Ectodermal cell (in vitro differentiated cells): ENCODE data around the gene MBD6.
"Not testable (repeated sequence)": the region's sequence is repeated elsewhere in the genome, so short reads cannot be mapped to it uniquely, and the experiment has no call there.

ENCODE experiments used
- H3K27ac ChIP-seq: 2 replicates; pipeline ENCODE4 v1.7.0; 2013; ENCODE audit warnings: mild to moderate bottlenecking, low read depth, low read length; ENCODE audit not compliant: insufficient read depth, poor library complexity, severe bottlenecking
- H3K27me3 ChIP-seq: 2 replicates; pipeline ENCODE4 v1.7.0; 2013; ENCODE audit warnings: mild to moderate bottlenecking, low read length; ENCODE audit not compliant: insufficient read depth, control insufficient read depth, poor library complexity, severe bottlenecking
- H3K36me3 ChIP-seq: one replicate; pipeline ENCODE4 v1.7.0; 2013; ENCODE audit warnings: low read length; ENCODE audit not compliant: control insufficient read depth, insufficient read depth
- H3K4me1 ChIP-seq: one replicate; pipeline ENCODE4 v1.7.0; 2013; ENCODE audit warnings: low read length; ENCODE audit not compliant: control insufficient read depth, insufficient read depth
- H3K4me3 ChIP-seq: 2 replicates; pipeline ENCODE4 v1.7.0; 2013; ENCODE audit warnings: low read depth, low read length, control low read depth; ENCODE audit not compliant: insufficient read depth
- H3K9me3 ChIP-seq: 2 replicates; pipeline ENCODE4 v1.7.0; 2013; ENCODE audit warnings: mild to moderate bottlenecking, low read length, moderate library complexity; ENCODE audit not compliant: control insufficient read depth
- WGBS, 2 experiments: methylation state at CpG; one replicate each; pipeline ENCODE4 v1.1.7; 2013; ENCODE audit warnings: missing lambda C conversion rate in 2 of 2; 5-methylcytosine and 5-hydroxymethylcytosine counted together

The MBD6 gene

DNA sequence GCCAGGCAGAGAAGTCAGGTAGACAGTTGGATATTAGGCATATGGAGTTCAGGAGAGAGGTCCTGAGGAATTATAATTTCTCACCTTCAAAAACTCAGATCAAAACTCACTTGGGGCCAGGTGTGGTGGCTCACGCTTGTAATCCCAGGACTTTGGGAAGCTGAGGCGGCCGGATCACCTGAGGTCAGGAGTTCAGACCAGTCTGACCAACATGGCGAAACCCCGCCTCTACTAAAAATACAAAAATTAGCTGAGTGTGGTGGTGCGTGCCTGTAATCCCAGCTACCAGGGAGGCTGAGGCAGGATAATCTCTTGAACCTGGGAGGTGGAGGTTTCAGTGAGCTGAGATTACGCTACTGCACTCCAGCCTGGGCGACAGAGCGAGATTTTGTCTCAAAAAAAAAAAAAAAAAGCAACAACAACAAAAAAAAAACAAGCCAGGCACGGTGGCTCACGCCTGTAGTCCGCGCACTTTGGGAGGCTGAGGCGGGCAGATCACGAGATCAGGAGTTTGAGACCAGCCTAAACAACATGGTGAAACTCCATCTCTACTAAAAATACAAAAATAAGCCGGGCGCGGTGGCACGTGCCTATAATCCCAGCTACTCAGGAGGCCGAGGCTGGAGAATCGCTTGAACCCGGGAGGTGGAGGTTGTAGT is 20.2 kb upstream of the MBD6 start:
- H3K9me3 ChIP-seq, H3K27me3 ChIP-seq, H3K27ac ChIP-seq, H3K4me1 ChIP-seq, H3K4me3 ChIP-seq: not testable (repeated sequence)
- WGBS, 2 experiments = 95 to 96% methylated on average over 21 to 22 of the region's 22 CpGs
- H3K36me3 ChIP-seq = peaks cover 71% of the 10 kb centered on the region

DNA sequence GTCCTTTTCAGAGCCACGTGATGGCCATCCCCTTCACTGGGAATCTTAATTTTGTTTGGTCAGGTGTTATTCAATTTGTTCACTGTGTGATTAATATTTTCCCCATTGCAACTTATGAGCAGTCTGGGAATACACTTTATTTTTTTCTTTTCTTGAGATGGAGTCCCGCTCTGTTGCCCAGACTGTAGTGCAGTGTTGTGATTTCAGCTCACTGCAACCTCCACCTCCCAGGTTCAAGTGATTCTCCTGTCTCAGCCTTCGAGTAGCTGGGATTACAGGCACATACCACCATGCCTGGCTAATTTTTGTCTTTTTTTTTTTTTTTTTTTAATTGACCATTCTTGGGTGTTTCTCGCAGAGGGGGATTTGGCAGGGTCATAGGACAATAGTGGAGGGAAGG is 16.1 kb upstream of the MBD6 start:
- not testable (repeated sequence) for H3K27me3 ChIP-seq, H3K4me1 ChIP-seq, H3K9me3 ChIP-seq, H3K4me3 ChIP-seq, H3K27ac ChIP-seq
- 94% methylated on average over 3 of the region's 4 CpGs for WGBS, 2 experiments
- peaks cover 55% of the 10 kb centered on the region for H3K36me3 ChIP-seq

DNA sequence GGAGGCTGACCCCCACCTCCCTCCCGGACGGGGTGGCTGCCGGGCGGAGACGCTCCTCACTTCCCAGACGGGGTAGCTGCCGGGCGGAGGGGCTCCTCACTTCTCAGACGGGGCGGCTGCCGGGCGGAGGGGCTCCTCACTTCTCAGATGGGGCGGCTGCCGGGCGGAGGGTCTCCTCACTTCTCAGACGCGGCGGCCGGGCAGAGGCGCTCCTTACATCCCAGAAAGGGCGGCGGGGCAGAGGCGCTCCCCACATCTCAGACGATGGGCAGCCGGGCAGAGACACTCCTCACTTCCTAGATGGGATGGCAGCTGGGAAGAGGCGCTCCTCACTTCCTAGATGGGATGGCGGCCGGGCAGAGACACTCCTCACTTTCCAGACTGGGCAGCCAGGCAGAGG is 14.8 kb upstream of the MBD6 start:
- H3K27ac ChIP-seq, H3K9me3 ChIP-seq, H3K4me1 ChIP-seq, H3K27me3 ChIP-seq, H3K4me3 ChIP-seq: not testable (repeated sequence)
- 96 to 98% methylated on average over 18 to 27 of the region's 28 CpGs for WGBS, 2 experiments
- peaks cover 60% of the 10 kb centered on the region for H3K36me3 ChIP-seq

DNA sequence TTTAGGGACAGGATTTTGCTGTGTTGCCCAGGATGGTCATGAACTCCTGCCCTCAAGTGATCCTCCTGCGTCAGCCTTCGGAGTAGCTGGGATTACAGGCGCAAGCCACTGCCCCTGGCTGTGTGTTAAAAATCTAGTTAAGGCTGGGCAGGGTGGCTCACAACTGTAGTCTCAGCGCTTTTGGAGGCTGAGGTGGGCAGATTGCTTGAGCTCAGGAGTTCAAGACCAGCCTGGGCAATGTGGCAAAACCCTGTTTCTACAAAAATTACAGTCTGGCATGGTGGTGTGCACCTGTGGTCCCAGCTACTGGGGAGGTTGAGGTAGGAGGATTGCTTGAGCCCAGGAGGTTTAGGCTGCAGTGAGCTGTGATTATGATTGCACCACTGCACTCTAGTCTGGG is 11.5 kb upstream of the MBD6 start:
- 92 to 98% methylated on average over 4 of the region's 4 CpGs for WGBS, 2 experiments
- no peaks in the 10 kb centered on the region for H3K9me3 ChIP-seq
- no peak overlapping the region for H3K27ac ChIP-seq
- H3K27me3 ChIP-seq = no peaks in the 10 kb centered on the region
- no peaks in the 10 kb centered on the region for H3K4me1 ChIP-seq
- no peak overlapping the region for H3K4me3 ChIP-seq
- H3K36me3 ChIP-seq = peaks cover 53% of the 10 kb centered on the region

DNA sequence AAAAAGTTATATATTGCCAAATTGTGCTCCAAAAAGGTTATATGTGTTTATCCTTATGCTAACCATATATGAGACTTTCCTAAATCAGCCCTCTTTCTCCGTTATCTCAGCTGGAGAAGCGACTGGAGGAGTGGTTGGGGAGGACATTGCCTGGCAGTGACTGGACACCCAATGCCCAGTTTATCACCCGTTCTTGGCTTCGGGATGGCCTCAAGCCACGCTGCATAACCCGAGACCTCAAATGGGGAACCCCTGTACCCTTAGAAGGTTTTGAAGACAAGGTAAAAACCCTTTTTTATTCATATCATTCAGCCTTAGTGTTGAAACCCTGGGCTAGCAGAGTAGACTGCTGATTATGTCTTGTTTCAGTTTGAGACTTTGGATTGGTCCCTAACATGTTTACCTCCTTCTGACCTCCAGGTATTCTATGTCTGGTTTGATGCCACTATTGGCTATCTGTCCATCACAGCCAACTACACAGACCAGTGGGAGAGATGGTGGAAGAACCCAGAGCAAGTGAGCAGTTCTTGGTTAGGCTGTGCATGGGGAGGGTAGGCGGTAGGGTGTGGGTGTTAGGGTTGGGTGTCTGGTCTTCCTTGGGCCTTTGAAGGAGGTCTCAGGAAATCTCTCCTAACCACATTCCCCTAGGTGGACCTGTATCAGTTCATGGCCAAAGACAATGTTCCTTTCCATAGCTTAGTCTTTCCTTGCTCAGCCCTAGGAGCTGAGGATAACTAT is 10.9 kb upstream of the MBD6 start:
- no peaks in the 10 kb centered on the region for H3K27me3 ChIP-seq
- 95 to 96% methylated on average over 7 of the region's 7 CpGs for WGBS, 2 experiments
- H3K36me3 ChIP-seq = peaks cover 54% of the 10 kb centered on the region
- no peaks in the 10 kb centered on the region for H3K4me1 ChIP-seq
- H3K27ac ChIP-seq = no peak overlapping the region
- no peaks in the 10 kb centered on the region for H3K9me3 ChIP-seq
- no peak overlapping the region for H3K4me3 ChIP-seq

DNA sequence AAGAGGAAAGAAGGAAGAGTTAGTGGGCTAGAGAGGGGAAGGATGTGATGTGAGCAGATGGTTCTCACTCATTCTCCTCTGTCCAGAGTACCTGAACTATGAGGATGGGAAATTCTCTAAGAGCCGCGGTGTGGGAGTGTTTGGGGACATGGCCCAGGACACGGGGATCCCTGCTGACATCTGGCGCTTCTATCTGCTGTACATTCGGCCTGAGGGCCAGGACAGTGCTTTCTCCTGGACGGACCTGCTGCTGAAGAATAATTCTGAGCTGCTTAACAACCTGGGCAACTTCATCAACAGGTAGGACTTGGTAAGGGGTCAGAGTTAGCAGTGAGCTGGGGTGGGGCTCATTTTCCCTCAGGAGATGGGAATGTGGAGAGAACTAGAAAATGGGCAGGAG is 10.0 kb upstream of the MBD6 start:
- Histone ChIP-seq H3K27me3 (no peaks in the 10 kb centered on the region), H3K4me1 (no peaks in the 10 kb centered on the region), H3K36me3 (peaks cover 55% of the 10 kb centered on the region), H3K9me3 (no peaks in the 10 kb centered on the region), H3K4me3 (no peak overlapping the region), H3K27ac (no peak overlapping the region)
- WGBS, 2 experiments = 95 to 96% methylated on average over 6 of the region's 6 CpGs

DNA sequence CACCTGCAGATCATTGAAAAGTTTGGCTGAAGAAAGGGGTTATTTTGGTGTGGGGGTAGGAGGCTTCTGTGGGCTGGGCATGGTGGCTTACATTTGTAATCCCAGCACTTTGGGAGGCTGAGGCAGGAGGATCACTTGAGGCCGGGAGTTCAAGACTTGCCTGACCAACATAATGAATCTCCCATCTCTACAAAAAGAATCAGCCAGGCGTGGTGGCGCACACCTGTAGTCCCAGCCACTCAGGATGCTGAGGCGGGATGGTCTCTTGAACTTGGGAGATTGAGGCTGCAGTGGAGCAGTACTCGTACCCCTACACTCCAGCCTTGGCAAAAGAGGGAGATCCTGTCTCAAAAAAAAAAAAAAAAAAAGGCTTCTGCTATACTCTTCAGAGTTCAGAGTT is 9.4 kb upstream of the MBD6 start:
- 92 to 95% methylated on average over 5 of the region's 5 CpGs for WGBS, 2 experiments
- no peak overlapping the region for H3K4me3 ChIP-seq
- no peaks in the 10 kb centered on the region for H3K9me3 ChIP-seq
- no peak overlapping the region for H3K27ac ChIP-seq
- H3K36me3 ChIP-seq = peaks cover 55% of the 10 kb centered on the region
- no peaks in the 10 kb centered on the region for H3K4me1 ChIP-seq
- no peaks in the 10 kb centered on the region for H3K27me3 ChIP-seq

DNA sequence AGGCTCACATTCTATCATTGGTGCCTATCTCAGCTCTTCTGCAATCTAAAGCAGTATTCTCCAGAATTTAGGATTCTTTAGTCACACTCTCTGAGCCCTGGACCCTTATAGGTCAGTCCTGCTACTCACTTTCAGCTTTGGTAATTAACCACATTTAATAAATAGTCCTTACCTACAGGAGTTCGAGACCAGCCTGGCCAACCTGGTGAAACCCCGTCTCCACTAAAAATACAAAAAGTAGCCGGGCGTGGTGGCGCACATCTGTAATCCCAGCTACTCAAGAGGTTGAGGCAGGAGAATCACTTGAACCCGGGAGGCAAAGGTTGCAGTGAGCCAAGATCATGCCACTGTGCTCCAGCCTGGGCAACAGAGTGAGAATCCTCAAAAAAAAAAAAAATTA is 8.9 kb upstream of the MBD6 start:
- peaks cover 55% of the 10 kb centered on the region for H3K36me3 ChIP-seq
- H3K9me3 ChIP-seq, H3K4me1 ChIP-seq, H3K4me3 ChIP-seq, H3K27me3 ChIP-seq, H3K27ac ChIP-seq: not testable (repeated sequence)
- 93 to 94% methylated on average over 6 of the region's 6 CpGs for WGBS, 2 experiments

DNA sequence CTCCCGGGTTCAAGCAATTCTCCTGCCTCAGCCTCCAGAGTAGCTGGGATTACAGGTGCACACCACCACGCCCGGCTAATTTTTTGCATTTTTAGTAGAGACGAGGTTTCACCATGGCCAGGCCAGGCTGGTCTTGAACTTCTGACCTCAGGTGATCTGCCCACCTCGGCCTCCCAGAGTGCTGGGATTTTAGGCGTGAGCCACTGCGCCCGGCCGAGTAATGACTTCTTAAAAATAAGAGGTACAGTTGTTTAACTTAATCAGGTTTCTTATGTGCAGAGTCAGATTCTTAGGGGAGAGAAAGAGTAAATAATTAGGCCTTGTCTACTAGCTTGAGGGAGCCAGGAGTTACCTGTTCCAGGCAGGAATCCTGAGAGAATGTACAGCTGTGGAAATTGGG is 8.4 kb upstream of the MBD6 start:
- peaks cover 51% of the 10 kb centered on the region for H3K36me3 ChIP-seq
- WGBS, 2 experiments = 96 to 97% methylated on average over 9 of the region's 9 CpGs
- H3K27me3 ChIP-seq = not testable (repeated sequence)

DNA sequence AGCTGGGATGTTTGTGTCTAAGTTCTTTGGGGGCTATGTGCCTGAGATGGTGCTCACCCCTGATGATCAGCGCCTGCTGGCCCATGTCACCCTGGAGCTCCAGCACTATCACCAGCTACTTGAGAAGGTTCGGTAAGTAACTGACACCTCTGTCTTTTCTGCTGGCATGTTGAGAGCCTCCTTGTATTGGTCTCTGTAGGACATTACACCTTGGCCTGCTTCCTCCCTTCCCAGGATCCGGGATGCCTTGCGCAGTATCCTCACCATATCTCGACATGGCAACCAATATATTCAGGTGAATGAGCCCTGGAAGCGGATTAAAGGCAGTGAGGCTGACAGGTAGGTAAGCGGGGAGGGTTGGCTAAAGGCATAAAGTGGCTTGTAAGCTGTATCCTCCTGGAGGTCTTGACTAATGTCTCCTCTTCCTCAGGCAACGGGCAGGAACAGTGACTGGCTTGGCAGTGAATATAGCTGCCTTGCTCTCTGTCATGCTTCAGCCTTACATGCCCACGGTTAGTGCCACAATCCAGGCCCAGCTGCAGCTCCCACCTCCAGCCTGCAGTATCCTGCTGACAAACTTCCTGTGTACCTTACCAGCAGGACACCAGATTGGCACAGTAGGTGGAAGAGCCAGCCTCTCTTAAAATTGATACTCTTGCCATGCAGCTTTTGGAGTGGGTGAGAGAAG is 7.8 kb upstream of the MBD6 start:
- Histone ChIP-seq H3K36me3 (peaks cover 45% of the 10 kb centered on the region), H3K4me3 (no peak overlapping the region), H3K4me1 (peaks cover 4% of the 10 kb centered on the region), H3K27me3 (no peaks in the 10 kb centered on the region), H3K27ac (no peak overlapping the region), H3K9me3 (no peaks in the 10 kb centered on the region)
- WGBS, 2 experiments = 94 to 95% methylated on average over 9 of the region's 9 CpGs

More for the DNA sequence above, 8.4 kb upstream of the MBD6 start:
- not testable (repeated sequence) for H3K4me3 ChIP-seq, H3K27ac ChIP-seq, H3K4me1 ChIP-seq, H3K9me3 ChIP-seq
